Activated T-cell treated with anti-CD3 and anti-CD28 coated beads, Interleukin-2, amount 50 U/mL, for 72 hours (primary cell): ENCODE measurements around the gene SCFD2. TPM values are rescaled to one million over a fixed set of nuclear protein-coding genes. Genes with fewer than 3 reads are reported as not detected.
"Not testable (repeated sequence)": the region's sequence is repeated elsewhere in the genome, so short reads cannot be mapped to it uniquely, and the experiment has no call there.

Experiments
- ATAC-seq, 2 donors: fragments of 150-1000 bp; cut with Tn5 transposase; replicated peaks in 1 of 2; 2 replicates each; pipeline ENCODE4 v1.10.0; 2021; ENCODE audit warnings: moderate library complexity in 2 of 2, mild to moderate bottlenecking in 1 of 2
- DNase-seq, 2 donors: peaks; one replicate each; pipeline ENCODE4 v3.0.0; 2021 to 2022; ENCODE audit warnings: mixed read lengths in 1 of 2
- H3K27ac Mint-ChIP-seq: one replicate; pipeline ENCODE4 v1.8.0; 2022; ENCODE audit warnings: mild to moderate bottlenecking, moderate library complexity, mixed read lengths
- H3K27me3 Mint-ChIP-seq: one replicate; pipeline ENCODE4 v1.8.0; 2022; ENCODE audit warnings: low read depth, mixed read lengths
- H3K36me3 Mint-ChIP-seq, 2 donors: one replicate each; pipeline ENCODE4 v1.8.0; 2022; ENCODE audit warnings: mixed read lengths in 2 of 2, mild to moderate bottlenecking in 1 of 2; ENCODE audit not compliant: insufficient read depth in 2 of 2
- H3K4me1 Mint-ChIP-seq: one replicate; pipeline ENCODE4 v1.8.0; 2022; ENCODE audit warnings: low read depth, mixed read lengths
- H3K4me3 Mint-ChIP-seq, 2 donors: one replicate each; pipeline ENCODE4 v1.8.0; 2022; ENCODE audit warnings: mild to moderate bottlenecking in 2 of 2, mixed read lengths in 2 of 2, moderate library complexity in 2 of 2
- H3K9me3 Mint-ChIP-seq, 2 donors: one replicate each; pipeline ENCODE4 v1.8.0; 2022; ENCODE audit warnings: mixed read lengths in 2 of 2
- total RNA-seq, 2 donors: library from RNA; stranded (reverse); gene quantifications; one replicate each; pipeline ENCODE4 v1.2.3, GENCODE V29; 2022

The SCFD2 gene
- total RNA-seq, 2 donors from 2014 or later: 15.5 to 17.6 TPM

DNA sequence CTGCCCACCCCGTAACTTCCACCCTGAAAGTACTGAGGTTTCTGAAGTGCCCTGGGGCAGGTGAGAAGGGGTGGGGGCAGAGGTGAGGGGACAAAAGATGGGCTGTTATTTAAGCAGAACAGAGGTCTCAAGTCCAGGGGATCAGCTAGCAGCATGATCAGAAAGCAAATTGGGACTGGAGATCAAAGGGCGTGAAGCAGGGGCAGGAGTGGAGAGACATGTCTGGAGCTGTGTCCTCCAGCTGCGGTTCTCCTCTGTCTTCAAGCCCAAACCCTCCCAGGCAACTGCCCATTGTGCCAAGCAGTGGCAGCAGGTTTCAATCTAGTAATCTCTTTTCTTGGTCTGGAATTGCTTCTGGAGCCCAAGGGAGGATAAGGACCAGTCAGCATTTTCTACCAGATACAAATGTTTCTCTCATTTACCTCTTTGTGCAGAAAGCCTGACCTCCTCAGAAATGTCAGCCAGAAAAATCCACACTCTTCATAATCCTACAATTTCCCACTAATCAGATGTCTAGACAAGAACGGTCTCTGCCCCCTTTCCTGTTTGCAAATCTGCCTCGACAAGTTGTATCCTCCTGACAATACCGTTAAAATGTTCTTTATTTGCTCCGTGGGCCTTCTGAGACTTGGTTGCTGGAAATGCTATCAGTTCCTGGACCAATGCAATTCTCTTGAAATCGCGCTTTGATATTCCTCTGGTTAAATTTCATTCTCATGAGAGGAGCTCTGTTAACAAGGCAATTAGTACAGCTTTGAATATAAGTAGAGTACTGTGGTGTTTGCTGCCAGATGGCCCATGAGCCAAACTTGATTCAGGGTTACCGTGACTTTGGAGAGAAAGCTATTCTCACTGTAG lies 526.9 kb downstream of the SCFD2 start:
- Mint-ChIP-seq H3K4me1 (peaks cover 9% of the 10 kb centered on the region), H3K9me3 (no peaks in the 10 kb centered on the region), H3K36me3 (no peaks in the 10 kb centered on the region), H3K27me3 (peaks cover 9% of the 10 kb centered on the region), H3K27ac (no peak overlapping the region), H3K4me3 (no peak overlapping the region)
- DNase-seq (no peak), ATAC-seq (no peak)

DNA sequence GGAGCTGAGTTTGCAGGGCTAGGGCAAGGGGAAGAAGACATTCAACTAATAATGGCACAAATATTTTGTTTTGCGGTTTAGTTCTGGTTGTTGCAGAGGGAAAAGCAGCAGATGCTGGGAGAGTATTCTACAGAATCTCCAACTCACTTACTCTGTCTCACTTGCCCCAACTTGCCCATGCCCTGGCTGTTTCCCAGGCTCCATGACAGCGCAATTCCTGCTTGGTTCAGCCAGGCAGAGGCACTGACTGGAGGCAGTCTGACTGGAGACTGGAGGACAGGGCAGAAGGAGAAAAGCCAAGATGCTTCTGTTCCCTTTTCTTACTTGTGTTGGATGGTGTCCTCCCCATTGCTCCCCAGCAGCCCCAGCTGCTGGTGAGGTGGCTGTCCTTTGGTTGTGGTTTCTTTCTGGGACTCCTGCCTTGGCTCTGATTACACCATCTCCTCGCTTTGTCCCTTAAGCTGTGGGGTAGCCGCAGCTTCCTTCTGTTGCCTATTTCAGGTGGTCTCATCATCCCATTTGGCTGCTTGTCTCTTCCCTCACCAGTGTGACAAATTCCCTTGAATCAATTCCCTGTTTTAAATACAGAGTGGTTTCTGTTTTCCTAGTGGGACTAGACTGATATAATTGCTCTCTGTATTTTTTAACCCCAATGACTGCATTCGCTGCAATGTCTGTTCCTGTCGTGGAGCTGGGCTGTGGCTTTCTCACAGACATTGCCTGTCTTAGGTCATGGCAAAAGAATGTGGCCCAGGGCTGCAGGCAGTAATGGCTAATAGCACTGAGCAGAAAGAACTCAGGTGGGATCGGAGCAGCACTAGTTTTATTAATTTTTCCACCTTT lies 527.9 kb downstream of the SCFD2 start:
- H3K4me1 Mint-ChIP-seq: no peaks in the 10 kb centered on the region
- H3K9me3 Mint-ChIP-seq: no peaks in the 10 kb centered on the region
- H3K36me3 Mint-ChIP-seq: no peaks in the 10 kb centered on the region
- H3K27me3 Mint-ChIP-seq: peaks cover 18% of the 10 kb centered on the region
- DNase-seq: no peak
- H3K4me3 Mint-ChIP-seq: no peak overlapping the region
- H3K27ac Mint-ChIP-seq: no peak overlapping the region
- ATAC-seq: no peak

DNA sequence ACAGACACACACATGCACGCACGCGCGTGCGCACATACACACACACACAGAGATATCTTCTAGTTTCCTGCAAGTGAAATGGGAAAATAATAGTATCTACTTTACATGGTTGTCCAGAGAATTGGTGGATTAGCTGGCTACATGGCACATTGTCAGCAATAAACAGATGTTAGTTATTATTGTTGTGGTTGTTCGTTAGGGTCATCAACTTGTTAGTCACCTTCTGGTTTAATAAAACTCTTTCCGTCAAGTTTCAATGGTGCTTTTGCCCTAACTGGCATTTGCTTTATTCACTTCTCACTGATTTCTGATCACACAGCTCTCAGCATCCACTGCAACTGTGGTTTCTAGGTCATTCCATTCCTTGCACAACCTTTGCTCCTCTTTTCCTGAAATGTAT lies 529.2 kb downstream of the SCFD2 start:
- H3K27ac Mint-ChIP-seq: no peak overlapping the region
- H3K36me3 Mint-ChIP-seq: no peaks in the 10 kb centered on the region
- H3K4me1 Mint-ChIP-seq: no peaks in the 10 kb centered on the region
- H3K9me3 Mint-ChIP-seq: no peaks in the 10 kb centered on the region
- DNase-seq (no peak), ATAC-seq (no peak)
- H3K4me3 Mint-ChIP-seq: no peak overlapping the region
- peaks cover 24% of the 10 kb centered on the region for H3K27me3 Mint-ChIP-seq

DNA sequence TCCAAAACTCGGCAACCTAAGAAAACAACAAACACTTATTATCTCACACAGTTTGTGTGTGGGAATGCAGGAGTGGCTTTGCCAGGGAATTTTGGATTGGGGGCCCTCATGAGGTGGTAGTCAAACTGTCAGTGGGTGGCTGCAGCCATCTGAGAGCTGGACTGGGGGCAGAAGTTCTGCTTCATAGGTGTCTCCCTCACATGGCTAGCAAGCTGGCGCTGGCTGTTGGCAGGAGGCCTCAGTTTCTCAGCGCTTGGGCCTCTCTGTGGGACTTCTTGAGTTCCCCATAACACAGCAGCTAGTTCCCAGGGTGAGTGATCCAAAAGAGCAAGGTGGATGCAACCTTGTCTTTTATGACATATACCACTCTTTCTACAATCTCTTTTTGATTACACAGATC lies 529.7 kb downstream of the SCFD2 start:
- Mint-ChIP-seq H3K9me3 (no peaks in the 10 kb centered on the region), H3K4me1 (no peaks in the 10 kb centered on the region), H3K27ac (no peak overlapping the region), H3K4me3 (no peak overlapping the region), H3K27me3 (peaks cover 24% of the 10 kb centered on the region), H3K36me3 (no peaks in the 10 kb centered on the region)
- DNase-seq: no peak
- no peak for ATAC-seq

DNA sequence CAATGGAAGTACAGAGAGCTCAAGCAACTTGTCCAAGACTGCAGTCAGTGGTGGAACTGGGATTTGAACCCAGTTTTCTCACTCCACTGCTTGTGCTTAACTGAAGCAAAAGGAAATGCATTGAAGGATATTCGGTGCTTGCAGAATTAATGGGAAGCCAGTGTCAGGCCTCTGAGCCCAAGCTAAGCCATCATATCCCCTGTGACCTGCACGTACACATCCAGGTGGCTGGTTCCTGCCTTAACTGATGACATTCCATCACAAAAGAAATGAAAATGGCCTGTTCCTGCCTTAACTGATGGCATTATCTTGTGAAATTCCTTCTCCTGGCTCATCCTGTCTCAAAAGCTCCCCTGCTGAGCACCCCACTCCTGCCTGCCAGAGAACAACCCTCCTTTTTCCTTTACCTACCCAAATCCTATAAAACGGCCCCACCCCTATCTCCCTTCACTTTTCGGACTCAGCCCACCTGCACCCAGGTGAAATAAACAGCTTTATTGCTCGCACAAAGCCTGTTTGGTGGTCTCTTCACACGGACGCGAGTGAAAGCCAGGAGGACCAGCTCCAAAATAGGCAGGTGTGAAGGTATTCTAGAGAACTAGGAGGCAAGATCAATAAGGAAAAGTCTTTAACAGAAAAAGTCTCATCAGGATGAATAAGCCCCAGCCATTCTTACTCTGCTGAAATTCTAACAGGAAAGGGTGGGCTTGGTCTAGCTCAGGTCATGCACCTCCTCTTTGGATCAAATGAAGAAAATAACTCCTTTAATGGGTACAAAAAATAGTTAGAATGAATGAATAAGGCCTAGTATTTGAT lies 531.0 kb downstream of the SCFD2 start:
- peaks cover 24% of the 10 kb centered on the region for H3K27me3 Mint-ChIP-seq

DNA sequence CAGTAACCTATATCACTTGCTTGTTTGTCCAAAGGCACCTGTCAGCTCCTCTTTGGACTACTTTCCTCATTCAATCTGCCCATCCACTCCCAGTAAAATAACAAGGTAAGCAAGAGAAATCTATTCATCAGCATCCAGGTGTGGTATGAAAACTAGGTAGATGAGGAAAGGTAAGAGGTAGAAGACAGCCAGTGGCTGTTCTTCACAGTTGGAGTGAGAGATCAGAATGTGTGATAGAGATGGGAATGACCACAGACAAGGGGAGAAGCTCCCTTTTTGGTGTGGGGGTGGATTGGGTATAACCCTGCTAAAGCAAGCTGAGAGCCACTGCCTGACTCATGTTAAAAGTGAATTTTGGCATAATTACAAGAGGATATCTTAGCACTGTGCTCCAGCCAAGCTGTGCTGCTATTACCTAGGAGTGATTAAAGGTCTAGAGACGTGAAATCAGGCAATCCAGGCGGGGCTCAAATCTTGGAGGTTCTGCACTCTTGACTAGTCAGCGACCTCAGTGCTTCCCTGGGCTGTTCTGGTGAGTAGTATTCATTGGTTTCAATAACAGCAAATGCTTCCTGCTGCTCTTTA lies 531.8 kb downstream of the SCFD2 start:
- no peak overlapping the region for H3K27ac Mint-ChIP-seq
- ATAC-seq (no peak), DNase-seq (no peak)
- H3K9me3 Mint-ChIP-seq: no peaks in the 10 kb centered on the region
- H3K4me1 Mint-ChIP-seq: no peaks in the 10 kb centered on the region
- H3K36me3 Mint-ChIP-seq: no peaks in the 10 kb centered on the region
- no peak overlapping the region for H3K4me3 Mint-ChIP-seq
- peaks cover 18% of the 10 kb centered on the region for H3K27me3 Mint-ChIP-seq

More for the DNA sequence above, 531.0 kb downstream of the SCFD2 start:
- not testable (repeated sequence) for ATAC-seq, H3K27ac Mint-ChIP-seq, H3K36me3 Mint-ChIP-seq, H3K9me3 Mint-ChIP-seq, H3K4me3 Mint-ChIP-seq, H3K4me1 Mint-ChIP-seq, DNase-seq

DNA sequence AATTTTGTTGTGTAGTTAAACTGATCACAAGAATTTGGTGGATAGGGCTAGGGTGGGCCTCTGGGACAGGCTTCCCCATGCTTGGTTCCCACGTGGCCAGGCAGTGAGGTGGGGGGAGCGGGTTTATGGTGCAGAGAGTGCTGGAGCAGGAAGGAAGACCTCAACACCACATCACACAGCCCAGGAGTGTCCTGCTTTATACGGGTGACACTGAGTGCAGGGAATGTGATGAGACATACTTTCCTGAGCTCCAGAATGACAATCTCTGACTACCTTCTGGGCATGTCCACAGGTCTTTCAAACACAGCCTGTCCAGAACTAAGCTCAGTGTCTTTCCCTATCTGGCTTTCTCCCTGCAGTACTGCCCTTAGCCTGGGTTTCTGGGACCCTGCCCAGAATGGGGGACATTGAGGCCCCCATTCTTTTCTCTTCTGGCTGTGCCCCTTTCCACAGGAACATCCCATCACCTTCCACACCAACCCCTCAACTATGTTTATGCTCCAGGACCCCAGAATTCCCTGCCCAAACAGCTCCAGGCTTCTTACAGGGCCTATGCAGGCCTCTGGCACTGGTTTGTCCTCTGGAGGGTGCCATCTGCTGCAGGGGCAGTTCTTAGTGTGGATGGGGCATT lies 540.3 kb downstream of the SCFD2 start:
- H3K4me3 Mint-ChIP-seq: no peak overlapping the region
- H3K36me3 Mint-ChIP-seq: peaks cover 0 to 3% of the 10 kb centered on the region in 2 donors

DNA sequence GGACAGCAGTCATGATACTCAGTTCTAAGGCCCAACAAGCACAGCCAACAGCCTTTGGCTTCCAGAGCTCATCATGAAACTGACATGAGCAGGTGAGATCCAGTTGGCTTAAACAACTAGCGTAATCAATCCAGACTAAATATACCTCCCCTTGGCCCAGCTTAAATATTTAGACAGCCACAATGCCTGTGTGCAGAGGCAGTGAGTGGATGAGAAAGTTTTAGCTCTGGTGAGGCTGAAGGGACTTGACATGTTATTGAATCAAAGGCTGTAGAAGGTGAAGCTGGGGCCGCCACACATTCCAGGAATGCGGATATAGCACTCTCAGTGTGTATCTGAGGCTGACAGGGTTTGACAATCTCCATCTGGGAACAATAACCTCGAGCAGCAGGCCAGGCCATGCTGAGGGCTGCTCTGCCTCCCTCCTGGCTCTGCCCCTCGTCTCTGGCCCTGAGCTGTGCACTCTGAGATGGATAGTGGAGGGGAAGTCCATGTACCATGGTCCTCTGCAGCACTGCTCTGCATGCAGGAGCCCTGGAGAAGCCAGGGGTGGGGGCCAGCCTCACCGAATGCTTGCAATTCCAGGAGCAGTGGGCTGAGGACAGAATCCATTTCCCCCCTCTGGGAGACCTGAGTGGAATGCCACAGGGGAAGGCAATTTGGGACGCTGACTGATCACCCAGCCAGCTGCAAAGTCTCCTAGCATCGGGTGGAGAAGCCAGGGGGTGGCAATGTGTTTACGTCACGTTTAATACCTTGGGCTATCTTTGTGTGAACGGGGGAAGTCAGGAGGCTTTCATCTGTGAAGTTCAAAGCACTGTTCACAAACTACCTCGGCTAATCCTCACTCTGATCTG lies 541.0 kb downstream of the SCFD2 start:
- Mint-ChIP-seq H3K9me3 (peaks cover 2 to 9% of the 10 kb centered on the region in 2 donors), H3K27ac (no peak overlapping the region), H3K4me3 (no peak overlapping the region), H3K4me1 (peaks cover 41% of the 10 kb centered on the region), H3K36me3 (peaks cover 0 to 3% of the 10 kb centered on the region in 2 donors), H3K27me3 (no peaks in the 10 kb centered on the region)
- no peak for ATAC-seq
- no peak for DNase-seq

More for the DNA sequence above, 540.3 kb downstream of the SCFD2 start:
- ATAC-seq (no peak), DNase-seq (no peak)
- H3K4me1 Mint-ChIP-seq: peaks cover 41% of the 10 kb centered on the region
- peaks cover 2 to 9% of the 10 kb centered on the region in 2 donors for H3K9me3 Mint-ChIP-seq
- no peaks in the 10 kb centered on the region for H3K27me3 Mint-ChIP-seq
- H3K27ac Mint-ChIP-seq: no peak overlapping the region

DNA sequence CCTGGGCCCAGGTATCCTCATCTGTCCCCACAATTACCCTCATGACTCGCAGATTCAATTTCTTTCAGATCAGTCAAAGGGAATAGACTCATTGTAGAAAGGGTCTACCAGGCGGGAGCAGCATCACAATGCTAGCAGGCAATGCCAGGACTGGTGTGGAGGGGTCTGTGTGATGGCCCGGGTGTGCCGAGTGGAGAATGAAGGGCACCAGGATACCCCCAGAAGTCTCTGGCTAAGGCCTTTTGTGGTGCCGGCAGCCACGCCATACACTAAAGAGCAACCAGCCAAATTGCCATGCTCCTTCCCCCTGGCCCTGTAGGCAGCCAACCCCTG lies 541.6 kb downstream of the SCFD2 start:
- Mint-ChIP-seq H3K9me3 (peaks cover 2 to 9% of the 10 kb centered on the region in 2 donors), H3K27ac (peak overlapping the region; percentile 93), H3K36me3 (peaks cover 0 to 3% of the 10 kb centered on the region in 2 donors), H3K4me1 (peaks cover 41% of the 10 kb centered on the region), H3K27me3 (no peaks in the 10 kb centered on the region), H3K4me3 (peak overlapping the region in 1 of 2 donors; percentile 71)
- DNase-seq (no peak), ATAC-seq (no peak)

DNA sequence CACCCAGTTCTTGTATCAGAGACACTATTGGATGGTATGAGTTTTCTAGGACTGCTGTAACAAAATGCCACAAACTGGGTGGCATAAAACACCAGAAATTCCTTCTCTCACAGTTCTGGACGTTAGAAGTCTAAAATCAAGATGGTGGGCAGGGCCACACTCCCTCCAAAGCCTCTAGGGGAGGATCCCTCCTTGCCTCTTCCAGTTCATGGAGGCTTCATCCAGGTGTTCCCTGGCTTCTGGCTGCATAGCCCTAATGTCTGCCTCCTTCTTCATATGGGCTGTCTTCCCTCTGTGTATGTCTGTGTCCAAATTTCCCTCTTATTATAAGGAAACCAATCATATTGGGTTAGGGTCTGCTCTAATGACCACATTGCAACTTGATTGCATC lies 542.2 kb downstream of the SCFD2 start:
- ATAC-seq: no peak
- no peak for DNase-seq
- peaks cover 41% of the 10 kb centered on the region for H3K4me1 Mint-ChIP-seq
- H3K27me3 Mint-ChIP-seq: no peaks in the 10 kb centered on the region
- H3K27ac Mint-ChIP-seq: peak overlapping the region; percentile 93
- H3K9me3 Mint-ChIP-seq: peaks cover 2 to 9% of the 10 kb centered on the region in 2 donors
- peaks cover 0 to 3% of the 10 kb centered on the region in 2 donors for H3K36me3 Mint-ChIP-seq
- H3K4me3 Mint-ChIP-seq: peak overlapping the region in 1 of 2 donors; percentile 71
